HG03103 (cell line): Measurements from ENCODE around the gene CRYGN.

Experiments
- ATAC-seq: cut with Tn5 transposase; IDR thresholded peaks from one replicate; pipeline ENCODE4 v1.9.1; 2021; ENCODE audit warnings: low read depth; ENCODE audit not compliant: unreplicated experiment

Gene CRYGN

DNA sequence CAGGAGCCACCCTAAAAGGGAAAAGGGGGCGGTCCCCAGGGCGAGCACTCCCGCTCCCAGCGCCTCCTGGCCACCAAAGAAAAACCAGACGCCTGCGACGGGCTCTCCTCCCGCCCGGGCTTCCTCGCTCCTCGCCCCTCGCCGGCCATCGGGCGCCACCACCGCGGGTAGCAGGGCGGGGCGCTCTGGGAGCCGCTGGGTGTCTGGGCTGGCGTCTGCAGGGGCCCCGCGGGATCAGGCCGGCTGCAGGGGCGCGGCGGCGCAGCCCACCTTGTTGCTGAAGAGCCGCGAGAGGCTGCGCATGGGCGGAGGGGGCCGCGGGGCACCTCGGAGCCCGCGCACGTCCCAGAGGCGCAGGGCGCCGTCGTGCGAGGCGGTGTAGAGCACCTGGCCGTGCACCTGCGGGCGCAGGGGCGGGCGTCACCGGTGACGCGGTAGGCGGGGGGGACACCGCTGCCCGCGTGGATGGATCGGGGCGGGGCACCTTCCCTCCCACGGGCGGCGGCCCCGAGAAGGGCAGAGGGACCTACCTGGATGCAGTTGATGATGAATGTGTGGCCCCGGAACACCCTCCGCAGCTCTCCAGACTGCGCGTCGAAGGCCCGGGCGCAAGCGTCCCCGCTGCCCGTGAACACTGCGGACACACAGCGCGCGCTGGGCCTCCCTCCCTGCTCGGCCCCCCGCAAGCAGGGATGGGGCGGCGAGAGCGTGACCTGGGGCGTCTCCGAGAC lies 58.4 kb downstream of the CRYGN start:
- no peak for ATAC-seq

DNA sequence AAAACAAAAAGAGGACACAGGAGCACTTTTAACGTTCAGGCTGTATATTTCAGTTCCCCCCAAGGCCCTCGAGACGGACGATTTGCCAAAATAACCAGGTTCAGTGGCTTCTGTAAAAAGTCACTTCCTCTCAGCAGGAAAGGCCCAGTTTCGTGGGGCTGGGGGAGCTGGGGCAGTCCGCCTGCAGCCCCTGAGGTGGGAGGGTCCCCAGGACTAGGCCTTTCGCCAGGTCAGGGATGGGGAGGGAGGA lies 58.9 kb downstream of the CRYGN start:
- no peak for ATAC-seq

DNA sequence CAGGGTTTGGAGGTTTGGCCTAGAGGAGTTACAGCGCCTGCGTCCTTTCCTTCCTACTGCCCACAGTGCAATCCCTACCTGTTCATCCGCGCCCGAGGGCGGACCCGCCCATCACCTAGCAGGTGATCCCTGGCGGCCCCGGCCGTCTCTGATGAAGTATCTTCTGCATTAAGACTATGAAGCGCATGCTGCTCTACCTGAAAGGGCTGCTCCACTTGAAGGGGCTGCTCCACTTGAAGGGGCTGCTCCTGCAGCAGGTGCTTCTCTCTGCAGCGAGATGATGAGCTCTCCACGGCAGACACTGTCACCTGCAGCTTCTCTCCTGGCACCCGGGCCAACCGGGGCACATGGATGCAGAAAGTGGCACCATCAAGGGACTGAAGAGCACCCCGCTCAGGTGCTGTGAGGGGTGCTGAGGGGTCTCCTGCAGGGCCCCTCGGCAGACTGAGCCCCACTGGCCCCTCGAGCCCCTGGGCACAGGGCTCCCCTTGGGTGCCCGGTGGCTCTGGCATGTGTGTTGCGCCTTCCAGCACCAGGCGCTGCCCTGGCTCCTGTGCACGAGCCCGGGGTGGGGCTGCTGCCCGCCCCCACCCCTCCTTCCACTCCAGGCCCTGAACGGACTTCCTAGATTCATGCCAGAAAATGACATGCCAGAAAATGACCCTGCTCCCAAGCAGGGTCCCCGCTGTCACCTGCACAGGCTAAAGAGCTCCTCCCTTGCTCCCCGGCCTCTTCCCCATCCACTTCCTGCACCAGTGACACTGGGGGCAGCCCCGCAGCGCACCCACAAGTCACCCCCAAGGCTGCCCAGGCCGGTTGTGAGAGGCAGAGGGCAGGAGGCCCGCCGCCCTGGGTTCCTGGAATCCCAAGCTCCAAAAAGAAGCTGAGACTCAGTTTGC lies 59.5 kb downstream of the CRYGN start:
- no peak for ATAC-seq

GRCh38 chr7:151379534-151380198 lies 60.3 kb downstream of the CRYGN start:
- ATAC-seq, result no peak

DNA sequence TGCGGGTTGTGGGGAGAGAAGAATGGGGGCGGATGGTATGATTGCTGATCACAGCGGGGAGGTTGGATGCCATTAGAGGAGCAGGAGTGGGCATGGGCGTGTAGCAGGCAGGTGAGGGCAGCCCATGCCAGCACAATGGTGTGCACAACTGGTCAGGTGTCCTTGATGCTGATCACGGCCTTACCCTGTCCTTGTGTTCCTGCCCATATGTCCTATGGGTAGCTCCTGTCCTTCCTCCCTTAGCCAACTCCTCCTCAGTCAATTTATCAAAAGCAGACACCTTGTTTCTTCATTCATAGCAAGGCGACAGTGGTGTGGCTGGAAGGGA lies 60.8 kb downstream of the CRYGN start:
- no peak for ATAC-seq
